ENCODE data around the gene CTDP1. TPM values are rescaled to one million over a fixed set of nuclear protein-coding genes. Genes with fewer than 3 reads are reported as not detected.

CTDP1 gene
- polyA plus RNA-seq, 1 donor (not counting 4 experiments of a cell fraction or from before 2014, with no cell fraction given), result 9.2 TPM

DNA sequence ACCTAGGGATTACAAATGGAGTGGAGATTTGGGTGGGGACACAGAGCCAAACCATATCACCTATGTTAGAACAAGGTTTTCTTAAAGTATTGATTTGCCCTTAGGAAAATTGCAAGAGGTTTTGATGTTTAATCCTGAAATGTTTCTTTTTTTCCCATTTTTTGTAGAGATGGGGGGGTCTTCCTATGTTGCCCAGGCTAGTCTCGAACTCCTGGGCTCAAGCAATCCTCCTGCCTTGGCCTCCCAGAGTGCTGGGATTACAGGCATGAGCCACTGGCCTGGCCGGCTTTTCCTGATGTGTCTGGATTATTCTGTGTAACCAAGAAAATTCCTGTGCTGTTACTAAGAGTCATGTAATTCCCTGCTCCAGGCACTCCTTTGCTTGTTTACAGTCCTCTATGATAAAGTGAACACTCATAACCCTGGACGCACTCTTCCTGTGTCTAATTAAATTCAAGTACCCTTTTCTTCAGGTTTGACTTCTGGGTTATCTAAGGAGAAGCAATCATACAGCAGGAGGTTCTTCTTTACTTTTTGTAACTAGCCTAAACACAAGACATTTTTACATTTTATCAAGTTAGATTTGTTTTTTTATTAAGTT, 15.0 kb upstream of the CTDP1 start:
- H3K36me3 ChIP-seq (ENCODE audit: control insufficient read depth in 2 of 2, extremely low read depth in 1 of 2, insufficient read depth in 2 of 2, low read length in 2 of 2), result no peaks in the 10 kb centered on the region
- H3K9me1 ChIP-seq (ENCODE audit: control insufficient read depth, extremely low read depth, insufficient read depth, low read length), result no peaks in the 10 kb centered on the region
- H3K4me1 ChIP-seq (ENCODE audit: control insufficient read depth, extremely low read depth, insufficient read depth, low read length), result peaks cover 6% of the 10 kb centered on the region
- no peak overlapping the region for H3K4me2 ChIP-seq (ENCODE audit: control insufficient read depth, extremely low read depth, insufficient read depth, low read depth, low read length)
- H3K4me3 ChIP-seq (ENCODE audit: control insufficient read depth in 2 of 3, extremely low read depth in 1 of 3, insufficient read depth in 2 of 3, low read depth in 1 of 3, low read length in 3 of 3), result no peak overlapping the region
- H3K27me3 ChIP-seq (ENCODE audit: control insufficient read depth, extremely low read depth, insufficient read depth, low read length), result no peaks in the 10 kb centered on the region
- TF ChIP-seq EZH2 (IDR thresholded peaks at IDR 0.05; ENCODE audit: low read length), result no peak
- TF ChIP-seq, protein P1, sequence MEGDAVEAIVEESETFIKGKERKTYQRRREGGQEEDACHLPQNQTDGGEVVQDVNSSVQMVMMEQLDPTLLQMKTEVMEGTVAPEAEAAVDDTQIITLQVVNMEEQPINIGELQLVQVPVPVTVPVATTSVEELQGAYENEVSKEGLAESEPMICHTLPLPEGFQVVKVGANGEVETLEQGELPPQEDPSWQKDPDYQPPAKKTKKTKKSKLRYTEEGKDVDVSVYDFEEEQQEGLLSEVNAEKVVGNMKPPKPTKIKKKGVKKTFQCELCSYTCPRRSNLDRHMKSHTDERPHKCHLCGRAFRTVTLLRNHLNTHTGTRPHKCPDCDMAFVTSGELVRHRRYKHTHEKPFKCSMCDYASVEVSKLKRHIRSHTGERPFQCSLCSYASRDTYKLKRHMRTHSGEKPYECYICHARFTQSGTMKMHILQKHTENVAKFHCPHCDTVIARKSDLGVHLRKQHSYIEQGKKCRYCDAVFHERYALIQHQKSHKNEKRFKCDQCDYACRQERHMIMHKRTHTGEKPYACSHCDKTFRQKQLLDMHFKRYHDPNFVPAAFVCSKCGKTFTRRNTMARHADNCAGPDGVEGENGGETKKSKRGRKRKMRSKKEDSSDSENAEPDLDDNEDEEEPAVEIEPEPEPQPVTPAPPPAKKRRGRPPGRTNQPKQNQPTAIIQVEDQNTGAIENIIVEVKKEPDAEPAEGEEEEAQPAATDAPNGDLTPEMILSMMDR (optimal IDR thresholded peaks at IDR 0.05 in 1 of 3, IDR thresholded peaks at IDR 0.05 in 1 of 3, conservative IDR thresholded peaks at IDR 0.05 in 1 of 3; ENCODE audit: extremely low read depth in 1 of 3, insufficient read depth in 2 of 3, low read length in 3 of 3), result no peak
- H3K9ac ChIP-seq (ENCODE audit: control insufficient read depth, extremely low read depth, insufficient read depth, low read length), result no peak overlapping the region
- H3K27ac ChIP-seq (ENCODE audit: control insufficient read depth, insufficient read depth, low read length), result no peak overlapping the region
- H2AFZ ChIP-seq (ENCODE audit: control insufficient read depth, low read length), result no peak overlapping the region
- dilution Hi-C loops (cut with MboI; ENCODE audit: extremely low pct_ligation_motif_present, low sequenced_read_pairs), result no loop called here
- no peaks in the 10 kb centered on the region for H3K79me2 ChIP-seq (ENCODE audit: control insufficient read depth, insufficient read depth, low read length)
- FAIRE-seq, result peak; percentile 17
- no peaks in the 10 kb centered on the region for H3K9me3 ChIP-seq (ENCODE audit: control insufficient read depth, low read depth, low read length)
- no peaks in the 10 kb centered on the region for H4K20me1 ChIP-seq (ENCODE audit: control insufficient read depth, extremely low read depth, insufficient read depth, low read length)
- peak; percentile 50 for DNase-seq (ENCODE audit: low read depth, low spot score)

DNA sequence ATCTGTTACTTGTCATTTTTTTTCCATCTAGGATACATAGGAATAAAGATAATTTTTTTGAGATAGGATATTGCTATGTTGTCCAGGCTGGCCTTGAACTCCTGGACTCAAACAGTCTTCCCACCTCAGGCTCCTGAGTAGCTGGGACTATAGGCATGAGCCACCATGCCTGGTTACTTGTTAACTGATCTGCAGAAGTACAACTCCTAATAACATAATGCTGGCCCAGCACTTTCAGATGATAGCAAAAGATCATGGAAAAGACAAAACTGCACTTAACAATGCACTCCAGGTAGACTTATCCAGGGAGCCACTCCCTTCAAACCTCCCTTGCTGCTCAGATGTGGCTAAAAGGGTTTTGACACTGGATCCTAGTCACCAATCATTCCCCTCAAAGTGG, 11.4 kb upstream of the CTDP1 start:
- FAIRE-seq, result no peak
- no peaks in the 10 kb centered on the region for H3K36me3 ChIP-seq (ENCODE audit: control insufficient read depth in 2 of 2, extremely low read depth in 1 of 2, insufficient read depth in 2 of 2, low read length in 2 of 2)
- no peak overlapping the region for H3K4me2 ChIP-seq (ENCODE audit: control insufficient read depth, extremely low read depth, insufficient read depth, low read depth, low read length)
- no peak for DNase-seq (ENCODE audit: low read depth, low spot score)
- H3K79me2 ChIP-seq (ENCODE audit: control insufficient read depth, insufficient read depth, low read length), result no peaks in the 10 kb centered on the region
- no peaks in the 10 kb centered on the region for H3K9me1 ChIP-seq (ENCODE audit: control insufficient read depth, extremely low read depth, insufficient read depth, low read length)
- dilution Hi-C loops (cut with MboI; ENCODE audit: extremely low pct_ligation_motif_present, low sequenced_read_pairs), result no loop called here
- H3K4me3 ChIP-seq (ENCODE audit: control insufficient read depth in 2 of 3, extremely low read depth in 1 of 3, insufficient read depth in 2 of 3, low read depth in 1 of 3, low read length in 3 of 3), result no peak overlapping the region
- H3K9me3 ChIP-seq (ENCODE audit: control insufficient read depth, low read depth, low read length), result no peaks in the 10 kb centered on the region
- no peak overlapping the region for H3K27ac ChIP-seq (ENCODE audit: control insufficient read depth, insufficient read depth, low read length)
- H3K27me3 ChIP-seq (ENCODE audit: control insufficient read depth, extremely low read depth, insufficient read depth, low read length), result no peaks in the 10 kb centered on the region
- TF ChIP-seq, protein P1 (optimal IDR thresholded peaks at IDR 0.05 in 1 of 3, IDR thresholded peaks at IDR 0.05 in 1 of 3, conservative IDR thresholded peaks at IDR 0.05 in 1 of 3; ENCODE audit: extremely low read depth in 1 of 3, insufficient read depth in 2 of 3, low read length in 3 of 3), result no peak
- no peak for TF ChIP-seq EZH2 (IDR thresholded peaks at IDR 0.05; ENCODE audit: low read length)
- no peak overlapping the region for H2AFZ ChIP-seq (ENCODE audit: control insufficient read depth, low read length)
- H3K9ac ChIP-seq (ENCODE audit: control insufficient read depth, extremely low read depth, insufficient read depth, low read length), result no peak overlapping the region
- H3K4me1 ChIP-seq (ENCODE audit: control insufficient read depth, extremely low read depth, insufficient read depth, low read length), result peaks cover 6% of the 10 kb centered on the region
- no peaks in the 10 kb centered on the region for H4K20me1 ChIP-seq (ENCODE audit: control insufficient read depth, extremely low read depth, insufficient read depth, low read length)

Data from keratinocyte (primary cell).